M059J (cell line): ENCODE measurements around the gene EPHA2. TPM values are rescaled to one million over a fixed set of nuclear protein-coding genes. Genes with fewer than 3 reads are reported as not detected.

Experiments used
- total RNA-seq: library from RNA; depleted of rRNA; stranded (reverse); fragments of >200 nt; shearing (Covaris generic); gene quantifications from 2 replicates; pipeline ENCODE4 v1.2.3, GENCODE V29; 2014; rRNA removed

Gene EPHA2
- total RNA-seq, 1 experiment from 2014 or later: 212 TPM

Other genes with a start within 250 kb of the EPHA2 start
- gene ZBTB17, start 180.0 kb downstream of the EPHA2 start, total RNA-seq: 26.6 and 37.6 TPM in 2 replicates
- gene SRARP, start 151.8 kb downstream of the EPHA2 start, total RNA-seq: not detected in 2 replicates
- gene HSPB7, start 138.0 kb downstream of the EPHA2 start, total RNA-seq: 1.4 and 1.9 TPM in 2 replicates
- 0.42 TPM in 1 of 2 replicates, not detected in the other for gene CLCNKA, start 134.0 kb downstream of the EPHA2 start, total RNA-seq
- gene CLCNKB, start 112.3 kb downstream of the EPHA2 start, total RNA-seq: 0.05 and 0.32 TPM in 2 replicates
- gene FAM131C, start 82.4 kb downstream of the EPHA2 start, total RNA-seq: 0.71 and 1.7 TPM in 2 replicates
- 2.8 and 3.2 TPM in 2 replicates for gene ARHGEF19, start 56.6 kb upstream of the EPHA2 start, total RNA-seq
- gene CPLANE2, start 81.1 kb upstream of the EPHA2 start, total RNA-seq: 1.6 and 6.5 TPM in 2 replicates
- 13.8 and 29.2 TPM in 2 replicates for gene FBXO42, start 196.4 kb upstream of the EPHA2 start, total RNA-seq
- 91.1 and 125 TPM in 2 replicates for gene SZRD1, start 211.2 kb upstream of the EPHA2 start, total RNA-seq